ENCODE results near the gene SCN4A. TPM values are rescaled to one million over a fixed set of nuclear protein-coding genes. Genes with fewer than 3 reads are reported as not detected.
"Not testable (repeated sequence)": the region's sequence is repeated elsewhere in the genome, so short reads cannot be mapped to it uniquely, and the experiment has no call there.

The SCN4A gene
- under 1 TPM; 0.32 to 0.37 TPM for total RNA-seq

- Mint-ChIP-seq H3K27me3 (no peaks in the 10 kb centered on the region), H3K4me3 (no peak within 1 kb of the TSS), H3K27ac (no peak within 1 kb of the TSS), H3K9me3 (no peaks in the 10 kb centered on the region), H3K36me3 (ENCODE audit: low read depth) (no peaks in the 10 kb centered on the region), H3K4me1 (peaks cover 9% of the 10 kb centered on the region)
- ATAC-seq (replicated peaks): no peak
These were observed at the start of gene SCN4A for GRCh38 chr17:63972796-63973195. Gene SCN4A (minus strand): TSS chr17:63972918. CDS start chr17:63972841, 77 bp downstream.

- peak; percentile 70 for ATAC-seq (replicated peaks)
- Mint-ChIP-seq H3K4me1 (peaks cover 35% of the 10 kb centered on the region), H3K4me3 (peak within 1 kb of the TSS; percentile 98), H3K36me3 (ENCODE audit: low read depth) (peaks cover 37% of the 10 kb centered on the region), H3K9me3 (no peaks in the 10 kb centered on the region), H3K27ac (peak within 1 kb of the TSS; percentile 99), H3K27me3 (no peaks in the 10 kb centered on the region)
These were observed 47.5 kb upstream of the SCN4A start, which contains the start of gene ICAM2 for GRCh38 chr17:64020056-64020766. Gene ICAM2 (minus strand): TSS chr17:64020633. CDS start chr17:64006691, 13,942 bp downstream.

DNA sequence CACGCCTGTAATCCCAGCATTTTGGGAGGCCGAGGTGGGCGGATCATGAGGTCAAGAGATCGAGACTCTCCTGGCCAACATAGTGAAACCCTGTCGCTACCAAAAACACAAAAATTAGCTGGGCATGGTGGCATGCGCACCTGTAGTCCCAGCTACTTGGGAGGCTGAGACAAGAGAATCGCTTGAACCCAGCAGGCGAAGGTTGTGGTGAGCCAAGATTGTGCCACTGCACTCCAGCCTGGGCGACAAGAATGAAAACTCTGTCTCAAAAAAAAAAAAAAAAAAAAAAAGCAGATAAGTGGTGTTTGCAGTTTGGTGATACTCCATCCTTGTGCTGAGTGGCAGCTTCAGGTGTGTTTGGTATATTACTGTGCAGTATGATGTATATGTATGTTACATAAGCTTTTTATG is 46.8 kb upstream of the SCN4A start:
- ATAC-seq (replicated peaks): peak; percentile 20
- Mint-ChIP-seq H3K4me3 (peak overlapping the region; percentile 98), H3K36me3 (ENCODE audit: low read depth) (peaks cover 43% of the 10 kb centered on the region)

GRCh38 chr17:64017381-64017980 is 44.8 kb upstream of the SCN4A start:
- no peaks in the 10 kb centered on the region for H3K27me3 Mint-ChIP-seq
- peak overlapping the region; percentile 98 for H3K27ac Mint-ChIP-seq
- no peak for ATAC-seq (replicated peaks)
- peaks cover 29% of the 10 kb centered on the region for H3K4me1 Mint-ChIP-seq
- H3K4me3 Mint-ChIP-seq: peak overlapping the region; percentile 98
- peaks cover 60% of the 10 kb centered on the region for H3K36me3 Mint-ChIP-seq (ENCODE audit: low read depth)
- H3K9me3 Mint-ChIP-seq: no peaks in the 10 kb centered on the region

More for the DNA sequence above, 46.8 kb upstream of the SCN4A start:
- not testable (repeated sequence) for H3K27me3 Mint-ChIP-seq, H3K9me3 Mint-ChIP-seq
- H3K4me1 Mint-ChIP-seq: peaks cover 39% of the 10 kb centered on the region
- H3K27ac Mint-ChIP-seq: peak overlapping the region; percentile 99

DNA sequence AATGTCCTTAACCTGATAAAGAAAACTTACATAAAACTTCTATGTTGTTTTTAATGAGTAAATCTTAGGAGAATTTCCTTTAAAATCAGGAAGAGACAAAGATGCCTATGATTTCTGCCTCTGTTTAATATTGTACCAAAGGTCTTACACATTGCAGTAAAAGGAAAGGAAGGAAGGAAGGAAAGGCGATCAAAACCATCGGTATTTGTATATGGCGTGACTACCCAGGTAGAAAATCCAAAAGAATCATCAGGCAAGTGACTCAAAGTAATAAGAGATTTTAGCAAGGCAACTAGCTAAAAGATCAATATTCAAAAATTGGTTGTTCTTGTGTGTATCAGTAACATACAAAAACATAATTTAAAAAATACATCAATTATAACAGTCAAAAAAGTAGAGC is 44.3 kb upstream of the SCN4A start:
- Mint-ChIP-seq H3K27ac (peak overlapping the region; percentile 98), H3K27me3 (no peaks in the 10 kb centered on the region), H3K4me3 (peak overlapping the region; percentile 98), H3K9me3 (no peaks in the 10 kb centered on the region), H3K36me3 (ENCODE audit: low read depth) (peaks cover 65% of the 10 kb centered on the region), H3K4me1 (peaks cover 24% of the 10 kb centered on the region)
- no peak for ATAC-seq (replicated peaks)

GRCh38 chr17:64016231-64016784 is 43.6 kb upstream of the SCN4A start:
- Mint-ChIP-seq H3K9me3 (no peaks in the 10 kb centered on the region), H3K27ac (peak overlapping the region; percentile 98), H3K4me1 (peaks cover 24% of the 10 kb centered on the region), H3K4me3 (peak overlapping the region; percentile 98), H3K27me3 (no peaks in the 10 kb centered on the region), H3K36me3 (ENCODE audit: low read depth) (peaks cover 71% of the 10 kb centered on the region)
- ATAC-seq (replicated peaks): no peak

- ATAC-seq (replicated peaks): no peak
- H3K9me3 Mint-ChIP-seq: no peaks in the 10 kb centered on the region
- peak overlapping the region; percentile 98 for H3K4me3 Mint-ChIP-seq
- no peaks in the 10 kb centered on the region for H3K27me3 Mint-ChIP-seq
- H3K36me3 Mint-ChIP-seq (ENCODE audit: low read depth): peaks cover 77% of the 10 kb centered on the region
- peak overlapping the region; percentile 98 for H3K27ac Mint-ChIP-seq
- peaks cover 24% of the 10 kb centered on the region for H3K4me1 Mint-ChIP-seq
These were observed 42.7 kb upstream of the SCN4A start for GRCh38 chr17:64015447-64015846.

GRCh38 chr17:64009571-64010402 is 37.1 kb upstream of the SCN4A start:
- H3K27ac Mint-ChIP-seq: peak overlapping the region; percentile 84
- peaks cover 29% of the 10 kb centered on the region for H3K4me1 Mint-ChIP-seq
- no peaks in the 10 kb centered on the region for H3K9me3 Mint-ChIP-seq
- H3K4me3 Mint-ChIP-seq: peak overlapping the region; percentile 49
- no peaks in the 10 kb centered on the region for H3K27me3 Mint-ChIP-seq
- peak; percentile 46 for ATAC-seq (replicated peaks)
- peaks cover 74% of the 10 kb centered on the region for H3K36me3 Mint-ChIP-seq (ENCODE audit: low read depth)

DNA sequence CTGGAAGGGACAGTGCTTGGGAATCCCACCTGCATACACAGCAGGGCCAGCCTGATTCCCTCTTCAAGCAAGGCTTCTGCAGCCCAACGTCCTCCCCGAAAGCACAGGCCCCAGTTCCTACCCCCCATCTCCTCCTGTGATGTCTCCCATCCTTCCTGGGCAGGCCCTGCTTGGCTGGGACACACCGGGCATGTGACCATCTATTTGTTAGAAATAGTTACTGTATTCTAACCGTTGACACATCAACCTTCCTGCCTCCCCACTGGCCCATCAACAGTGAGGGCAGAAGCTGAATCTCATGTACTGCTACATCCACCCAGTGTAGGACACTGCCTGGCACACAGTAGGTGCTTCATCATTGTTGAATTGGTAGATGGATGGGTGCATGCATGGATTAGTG is 36.1 kb upstream of the SCN4A start:
- H3K4me3 Mint-ChIP-seq: no peak overlapping the region
- H3K27ac Mint-ChIP-seq: peak overlapping the region; percentile 84
- H3K27me3 Mint-ChIP-seq: no peaks in the 10 kb centered on the region
- no peaks in the 10 kb centered on the region for H3K9me3 Mint-ChIP-seq
- H3K36me3 Mint-ChIP-seq (ENCODE audit: low read depth): peaks cover 75% of the 10 kb centered on the region
- ATAC-seq (replicated peaks): no peak
- H3K4me1 Mint-ChIP-seq: peaks cover 19% of the 10 kb centered on the region

DNA sequence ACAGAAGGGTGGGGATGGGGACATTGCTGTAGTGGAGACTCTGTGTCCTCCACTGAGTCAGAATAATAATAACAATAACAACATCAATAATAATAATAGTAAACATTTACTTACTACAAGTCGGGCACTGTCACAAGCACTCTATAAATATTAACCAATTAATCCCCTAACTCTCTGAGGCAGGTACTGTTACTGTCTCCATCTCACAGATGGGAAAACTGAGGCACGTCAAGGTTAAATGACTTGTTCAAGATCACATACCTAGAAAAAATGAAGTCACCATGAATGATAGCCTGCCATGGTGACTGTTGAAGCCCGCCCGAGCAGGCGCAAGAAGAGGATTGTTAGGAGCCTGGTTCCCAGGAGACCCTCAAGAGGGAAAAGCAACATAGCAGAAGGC is 35.6 kb upstream of the SCN4A start:
- peak overlapping the region; percentile 84 for H3K27ac Mint-ChIP-seq

DNA sequence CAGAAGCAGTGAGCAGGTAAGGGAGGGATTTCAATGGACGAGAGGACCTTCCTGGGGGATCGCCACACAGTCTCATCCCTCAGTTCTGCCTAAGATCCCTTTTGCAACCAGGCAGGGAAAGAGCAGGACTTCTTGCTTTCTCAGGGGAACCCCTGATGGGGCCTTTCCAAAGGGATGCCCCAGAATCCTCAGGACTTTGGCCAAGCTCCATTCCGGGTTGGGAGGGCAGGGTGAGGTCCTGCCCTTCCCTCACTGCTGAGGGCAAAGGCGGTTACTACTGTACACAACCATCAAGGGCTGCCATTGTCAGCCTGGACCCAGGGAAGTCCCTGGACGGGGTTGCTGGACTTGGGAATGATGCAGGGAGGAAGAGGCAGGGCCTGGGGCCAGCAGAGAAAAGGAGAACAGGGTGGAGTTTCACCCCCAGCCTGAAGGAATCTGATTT is 35.1 kb upstream of the SCN4A start:
- Mint-ChIP-seq H3K9me3 (no peaks in the 10 kb centered on the region), H3K27me3 (no peaks in the 10 kb centered on the region), H3K4me1 (peaks cover 19% of the 10 kb centered on the region), H3K36me3 (ENCODE audit: low read depth) (peaks cover 78% of the 10 kb centered on the region), H3K27ac (peak overlapping the region; percentile 84), H3K4me3 (no peak overlapping the region)
- ATAC-seq (replicated peaks): no peak

More for the DNA sequence above, 35.6 kb upstream of the SCN4A start:
- Mint-ChIP-seq H3K4me1 (peaks cover 19% of the 10 kb centered on the region), H3K4me3 (no peak overlapping the region), H3K27me3 (no peaks in the 10 kb centered on the region), H3K9me3 (no peaks in the 10 kb centered on the region), H3K36me3 (ENCODE audit: low read depth) (peaks cover 78% of the 10 kb centered on the region)
- ATAC-seq (replicated peaks): no peak

DNA sequence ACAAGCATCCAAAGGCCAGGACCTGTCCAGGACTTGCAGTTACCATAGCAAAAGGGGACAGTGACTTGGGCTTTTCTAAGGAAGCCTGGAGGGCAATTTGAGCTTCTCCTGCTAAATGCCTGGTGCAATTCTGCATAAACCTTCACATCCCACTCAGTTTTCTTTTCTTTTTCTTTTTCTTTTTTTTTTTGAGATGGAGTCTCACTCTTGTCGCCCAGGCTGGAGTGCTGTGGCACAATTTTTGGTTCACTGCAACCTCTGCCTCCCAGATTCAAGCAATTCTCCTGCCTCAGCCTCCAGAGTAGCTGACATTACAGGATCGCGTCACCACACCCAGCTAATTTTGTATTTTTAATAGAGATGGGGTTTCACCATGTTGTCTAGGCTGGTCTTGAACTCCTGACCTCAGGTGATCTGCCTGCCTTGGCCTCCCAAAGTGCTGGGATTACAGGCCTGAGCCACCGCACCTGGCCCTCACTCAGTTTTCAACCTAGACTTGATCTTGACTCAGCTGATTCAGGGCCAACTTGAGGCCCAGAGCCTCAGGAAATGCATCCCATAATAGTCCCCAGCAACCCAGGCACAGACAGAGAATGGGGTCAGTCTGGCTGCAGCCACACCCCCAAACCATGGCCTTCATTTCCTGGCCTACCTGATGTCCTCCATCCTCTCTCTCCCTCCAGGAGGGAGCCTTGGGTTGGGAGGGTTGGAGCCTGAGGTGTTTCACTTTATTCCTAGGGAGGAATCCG is 34.5 kb upstream of the SCN4A start:
- not testable (repeated sequence) for H3K27ac Mint-ChIP-seq; H3K9me3 Mint-ChIP-seq; ATAC-seq (replicated peaks); H3K27me3 Mint-ChIP-seq; H3K4me3 Mint-ChIP-seq
- Mint-ChIP-seq H3K4me1 (peaks cover 19% of the 10 kb centered on the region), H3K36me3 (ENCODE audit: low read depth) (peaks cover 73% of the 10 kb centered on the region)

GRCh38 chr17:64006361-64007088 is 33.8 kb upstream of the SCN4A start:
- ATAC-seq (replicated peaks): no peak
- Mint-ChIP-seq H3K4me3 (no peak overlapping the region), H3K36me3 (ENCODE audit: low read depth) (peaks cover 66% of the 10 kb centered on the region), H3K27me3 (no peaks in the 10 kb centered on the region), H3K27ac (no peak overlapping the region), H3K9me3 (no peaks in the 10 kb centered on the region), H3K4me1 (peaks cover 19% of the 10 kb centered on the region)
